H1 (cell line): ENCODE data around the gene NUDT12. TPM values are rescaled to one million over a fixed set of nuclear protein-coding genes. Genes with fewer than 3 reads are reported as not detected.

ENCODE experiments used
- CTCF ChIP-seq, 3 experiments: IDR thresholded peaks; 1 replicate in 2 of 3; 2 replicates in 1 of 3; pipeline versions ENCODE4 v1.5.1 to v1.6.1; 2011; ENCODE audit warnings: low read length in 3 of 3, mild to moderate bottlenecking in 3 of 3, inconsistent platforms in 2 of 3, low read depth in 1 of 3, moderate library complexity in 1 of 3; ENCODE audit not compliant: insufficient read depth in 1 of 3; ENCODE audit errors: control extremely low read depth in 1 of 3
- EZH2 ChIP-seq: fragments of 200-600 bp; sonication (generic); IDR thresholded peaks from 2 replicates; pipeline ENCODE4 v1.7.1; 2012; ENCODE audit warnings: low read depth, mild to moderate bottlenecking, moderate library complexity, low read length, inconsistent platforms; ENCODE audit not compliant: severe bottlenecking
- MAX ChIP-seq: IDR thresholded peaks from 2 replicates; pipeline ENCODE4 v1.6.1; 2012; ENCODE audit warnings: inconsistent platforms
- NANOG ChIP-seq: IDR thresholded peaks from 2 replicates; pipeline ENCODE4 v1.6.1; 2011; ENCODE audit warnings: low read length, low read depth, mild to moderate bottlenecking, inconsistent platforms; ENCODE audit not compliant: insufficient read depth, poor library complexity, severe bottlenecking
- SP1 ChIP-seq: IDR thresholded peaks from 2 replicates; pipeline ENCODE4 v1.6.1; 2011; ENCODE audit warnings: low read depth, low read length
- TAF7 ChIP-seq: optimal IDR thresholded peaks from 2 replicates; pipeline ENCODE3; 2011; ENCODE audit warnings: low read depth, mild to moderate bottlenecking, inconsistent platforms, low read length, moderate library complexity, borderline replicate concordance
- polyA plus RNA-seq, 7 experiments: library from polyadenylated mRNA; depleted of rRNA in 3 of 7; stranded (reverse) in 5 of 7; unstranded in 2 of 7; fragments of >200 nt in 5 of 7; fragments of 200-250 nt in 2 of 7; gene quantifications; 1 replicate in 5 of 7; 2 replicates in 1 of 7; 4 replicates in 1 of 7; pipeline versions ENCODE4 v1.2.1 to v1.2.3, GENCODE V29; 2011 to 2013; ENCODE audit warnings: missing spikeins in 2 of 7, mixed read lengths in 2 of 7
- total RNA-seq: library from RNA; stranded (reverse); fragmentation: NEBNext Ultra II Directional; extraction: Animal tissue kit (Norgen Biotek cat#: 25700); gene quantifications from 2 replicates; pipeline ENCODE4 v1.2.1, GENCODE V29; 2021

The NUDT12 gene
- total and polyA plus RNA-seq, 2 of the 8 experiments (the other 6 are each of a cell fraction or from before 2014, with no cell fraction given): 3.6 to 12.5 TPM

- no peak for TF ChIP-seq MAX
- no peak for TF ChIP-seq EZH2
- no peak for TF ChIP-seq SP1
- TF ChIP-seq TAF7: no peak
- no peak for TF ChIP-seq CTCF (IDR thresholded peaks at IDR 0.05; ENCODE audit: control extremely low read depth in 1 of 3, insufficient read depth in 1 of 3, low read depth in 1 of 3, low read length in 3 of 3)
- no peak for TF ChIP-seq NANOG
These were observed 48.2 kb downstream of the NUDT12 start (continued) for GRCh38 chr5:103514371-103514770.
